Heart left ventricle (tissue), 16 donors: ENCODE data around the gene ZBTB7C. TPM values are rescaled to one million over a fixed set of nuclear protein-coding genes. Genes with fewer than 3 reads are reported as not detected.

ENCODE experiments used
- ATAC-seq, 4 donors: fragments of 200-7000 bp; cut with Tn5 transposase; one replicate each; pipeline ENCODE4 v1.9.1; 2020 to 2022; ENCODE audit warnings: moderate library complexity in 4 of 4, mild to moderate bottlenecking in 3 of 4, moderate number of reproducible peaks in 1 of 4
- DNase-seq, 5 donors: peaks; one replicate each; pipeline ENCODE4 v3.0.0-alpha.2; 2020
- H3K27ac ChIP-seq, 12 donors: fragments of 200-600 bp; sonication (generic) in 4 of 12; one replicate each; pipeline versions ENCODE4 v1.5.0 to v1.8.0; 2016 to 2022; ENCODE audit warnings: mild to moderate bottlenecking in 2 of 12
- H3K27me3 ChIP-seq, 9 donors: fragments of 200-600 bp; sonication (generic) in 2 of 9; one replicate each; pipeline versions ENCODE4 v1.5.1 to v1.8.0; 2016 to 2022; ENCODE audit warnings: mild to moderate bottlenecking in 3 of 9
- H3K36me3 ChIP-seq, 9 donors: fragments of 200-600 bp; sonication (generic) in 2 of 9; one replicate each; pipeline versions ENCODE4 v1.5.0 to v1.8.0; 2018 to 2022; ENCODE audit warnings: mild to moderate bottlenecking in 2 of 9
- H3K4me1 ChIP-seq, 12 donors: fragments of 200-600 bp; sonication (generic) in 4 of 12; one replicate each; pipeline versions ENCODE4 v1.5.0 to v1.8.0; 2016 to 2022; ENCODE audit warnings: mild to moderate bottlenecking in 3 of 12
- H3K4me3 ChIP-seq, 12 donors: fragments of 200-600 bp; sonication (generic) in 4 of 12; one replicate each; pipeline versions ENCODE4 v1.5.0 to v1.8.0; 2017 to 2022; ENCODE audit warnings: mild to moderate bottlenecking in 9 of 12, moderate library complexity in 4 of 12
- H3K9me3 ChIP-seq, 12 donors: fragments of 200-600 bp; sonication (generic) in 4 of 12; one replicate each; pipeline versions ENCODE4 v1.5.0 to v1.8.0; 2016 to 2022; ENCODE audit warnings: mild to moderate bottlenecking in 1 of 12
- CTCF ChIP-seq, 12 donors: fragments of 200-600 bp; sonication (generic) in 4 of 12; IDR thresholded peaks; one replicate each; pipeline versions ENCODE4 v1.5.0 to v1.8.0; 2018 to 2022; ENCODE audit warnings: antibody characterized with exemption in 12 of 12, mild to moderate bottlenecking in 5 of 12
- POLR2A ChIP-seq, 2 donors: fragments of 450-650 bp; IDR thresholded peaks; one replicate each; pipeline ENCODE4 v1.6.1; 2017; ENCODE audit warnings: antibody characterized with exemption in 2 of 2, mild to moderate bottlenecking in 2 of 2, moderate library complexity in 2 of 2
- WGBS, 4 donors: extraction: QIAGEN DNeasy Blood & Tissue Kit in 2 of 4; methylation state at CpG; one replicate each; pipeline versions ENCODE4 v1.1.5 to v1.1.7; 2013 to 2018; 5-methylcytosine and 5-hydroxymethylcytosine counted together
- intact Hi-C, 10 donors: fragments of 100-400 bp; cut with DNase I; formaldehyde crosslinking; loops; one replicate each; pipeline versions ENCODE4 v1.11.1 to v1.14.2; 2022
- polyA plus RNA-seq, 2 donors: library from polyadenylated mRNA; stranded (reverse); fragments of 200-250 nt; gene quantifications; one replicate each; pipeline ENCODE4 v1.2.3, GENCODE V29; 2013
- total RNA-seq, 9 donors: library from RNA; depleted of rRNA in 2 of 9; stranded (reverse); fragments of >200 nt in 2 of 9; fragmentation: NEBNext Ultra II Directional in 3 of 9; extraction: Animal tissue kit (Norgen Biotek cat#: 25700) in 3 of 9; gene quantifications; one replicate each; pipeline versions ENCODE4 v1.1.0 to v1.2.4, GENCODE V29; 2016 to 2023
- donor health status: ischemic (EF 13 %, LVEDD 7.1; RV severe dilation, severe dysfunction).
- donor health status: healthy with polysubstance abuse.
- donor health status: DM: no; HTN: yes; CAD: no.
- donor health status: DM: no; HTN: no; CAD: no.
- donor health status: ischemic (EF 25% LVEDD 6.9; RV normal size, moderate dysfunction).
- donor health status: ischemic (EF 25% LVEDD 5.7; RV mildly dilated, moderate dysfunction).
- donor health status: healthy.
- donor health status: DM: yes; HTN: yes; CAD: no.
- donor health status: ischemic (EF 35%, LVEDD 5.7; RV mildly dilated, moderate dysfunction).
- donor health status: nonischemic (EF 11% LVEDD 7.7; RV severe dilation, severe dysfunction).
- donor health status: DM: yes; HTN: yes; CAD: no.
- donor health status: PGD.
- donor health status: ischemic (EF 29% LVEDD 5.4; RV normal size, mild dysfunction).
- donor health status: nonischemic (EF 23%, LVEDD 6.1; RV moderate dilation, normal function).

Gene ZBTB7C
- total and polyA plus RNA-seq, 11 donors, result 0.68 to 7.5 (median 2.3) TPM

GRCh38 chr18:48036641-48037421, 372.4 kb downstream of the ZBTB7C start:
- no peak overlapping the region for H3K4me3 ChIP-seq
- H3K27ac ChIP-seq, result no peak overlapping the region
- intact Hi-C loops, result loop anchor here (5.0 to 10.0 kb wide), 8 partner anchors 100 to 375 kb away; no protein-coding TSS in a partner anchor
- no peaks in the 10 kb centered on the region for H3K27me3 ChIP-seq
- whole genome bisulfite sequencing, 4 donors, result 80 to 86% (median 82%) methylated on average over 14 of the region's 14 CpGs
- DNase-seq, result no peak
- peaks cover 0 to 27% (median 2%) of the 10 kb centered on the region in 12 donors for H3K4me1 ChIP-seq
- ATAC-seq, result no peak
- no peaks in the 10 kb centered on the region for H3K36me3 ChIP-seq
- TF ChIP-seq POLR2A (IDR thresholded peaks at IDR 0.05) (no peak), CTCF (IDR thresholded peaks at IDR 0.05) (no peak)
- no peaks in the 10 kb centered on the region for H3K9me3 ChIP-seq

- intact Hi-C loops, result loop anchor here (5.0 to 10.0 kb wide), 8 partner anchors 101 to 376 kb away; no protein-coding TSS in a partner anchor
- 83 to 96% (median 86%) methylated on average over 5 to 6 of the region's 6 CpGs for WGBS, 4 donors
- Histone ChIP-seq H3K27me3 (no peaks in the 10 kb centered on the region), H3K9me3 (no peaks in the 10 kb centered on the region), H3K4me3 (no peak overlapping the region), H3K4me1 (peaks cover 0 to 27% (median 2%) of the 10 kb centered on the region in 12 donors), H3K36me3 (no peaks in the 10 kb centered on the region), H3K27ac (no peak overlapping the region)
- TF ChIP-seq POLR2A (IDR thresholded peaks at IDR 0.05), result no peak
- TF ChIP-seq CTCF (IDR thresholded peaks at IDR 0.05), result no peak
- DNase-seq (no peak), ATAC-seq (peak in 1 of 4 donors; percentile 25)
Observed at GRCh38 chr18:48036226-48036625, 373.0 kb downstream of the ZBTB7C start.

- ATAC-seq, result no peak
- 90 to 96% (median 95%) methylated on average over 3 of the region's 3 CpGs for WGBS, 4 donors
Observed at GRCh38 chr18:48035556-48035860, 373.7 kb downstream of the ZBTB7C start.

More at GRCh38 chr18:48035556-48035860, 373.7 kb downstream of the ZBTB7C start:
- Histone ChIP-seq H3K27ac (no peak overlapping the region), H3K4me3 (no peak overlapping the region), H3K4me1 (peaks cover 0 to 27% (median 2%) of the 10 kb centered on the region in 12 donors), H3K27me3 (no peaks in the 10 kb centered on the region), H3K9me3 (no peaks in the 10 kb centered on the region), H3K36me3 (no peaks in the 10 kb centered on the region)
- intact Hi-C loops, result loop anchor here (1.0 to 10.0 kb wide), 10 partner anchors 102 to 411 kb away; no protein-coding TSS in a partner anchor
- TF ChIP-seq CTCF (IDR thresholded peaks at IDR 0.05), result no peak
- no peak for TF ChIP-seq POLR2A (IDR thresholded peaks at IDR 0.05)
- no peak for DNase-seq
